GM12872 (cell line): ENCODE results near the gene DYRK1A.

ENCODE experiments used
- CTCF ChIP-seq: IDR thresholded peaks from 3 replicates; pipeline ENCODE4 v1.5.1; 2011; ENCODE audit warnings: low read depth, mild to moderate bottlenecking, low read length, moderate library complexity; ENCODE audit not compliant: insufficient read depth

DYRK1A gene

GRCh38 chr21:37445228-37445627 lies 78.7 kb downstream of the DYRK1A start:
- TF ChIP-seq CTCF: no peak

- no peak for TF ChIP-seq CTCF
Measured at GRCh38 chr21:37446552-37446951, 80.0 kb downstream of the DYRK1A start.

- no peak for TF ChIP-seq CTCF
Measured at GRCh38 chr21:37447288-37447936, 80.8 kb downstream of the DYRK1A start.

GRCh38 chr21:37449302-37449937 lies 82.8 kb downstream of the DYRK1A start:
- no peak for TF ChIP-seq CTCF

- TF ChIP-seq CTCF: no peak
Measured at GRCh38 chr21:37450445-37450941, 83.9 kb downstream of the DYRK1A start.

- TF ChIP-seq CTCF: no peak
Measured at GRCh38 chr21:37451446-37451845, 84.9 kb downstream of the DYRK1A start.

GRCh38 chr21:37452227-37452626 lies 85.7 kb downstream of the DYRK1A start:
- no peak for TF ChIP-seq CTCF
